DMS114 treated with DMSO at 0.1 percent for 48 hours (cell line): ENCODE results near the gene ACVR1.

Experiments used
- DNase-seq: peaks from one replicate; lab custom pipeline; 2025; ENCODE audit not compliant: unreplicated experiment; lab: John Stamatoyannopoulos, UW

The ACVR1 gene

GRCh38 chr2:157856187-157856515, 20.0 kb downstream of the ACVR1 start:
- no peak for DNase-seq

GRCh38 chr2:157853820-157854219, 22.3 kb downstream of the ACVR1 start:
- no peak for DNase-seq

- DNase-seq, result no peak
Observed at GRCh38 chr2:157853211-157853610, 22.9 kb downstream of the ACVR1 start.

GRCh38 chr2:157849591-157849990, 26.5 kb downstream of the ACVR1 start:
- no peak for DNase-seq

- no peak for DNase-seq
Observed at GRCh38 chr2:157848213-157848612, 27.9 kb downstream of the ACVR1 start.

GRCh38 chr2:157845081-157845480, 31.0 kb downstream of the ACVR1 start:
- DNase-seq, result no peak

- no peak for DNase-seq
Observed at GRCh38 chr2:157843935-157844334, 32.2 kb downstream of the ACVR1 start.

GRCh38 chr2:157843081-157843480, 33.0 kb downstream of the ACVR1 start:
- no peak for DNase-seq

GRCh38 chr2:157842106-157842879, 33.8 kb downstream of the ACVR1 start:
- no peak for DNase-seq

- DNase-seq, result no peak
Observed at GRCh38 chr2:157841485-157841884, 34.6 kb downstream of the ACVR1 start.

- no peak for DNase-seq
Observed at GRCh38 chr2:157840568-157841156, 35.5 kb downstream of the ACVR1 start.

- DNase-seq, result no peak
Observed at GRCh38 chr2:157839822-157840221, 36.3 kb downstream of the ACVR1 start.

- DNase-seq, result no peak
Observed at GRCh38 chr2:157839162-157839801, 36.8 kb downstream of the ACVR1 start.

GRCh38 chr2:157838442-157839161, 37.5 kb downstream of the ACVR1 start:
- DNase-seq, result no peak

GRCh38 chr2:157837851-157838441, 38.2 kb downstream of the ACVR1 start:
- no peak for DNase-seq

GRCh38 chr2:157836531-157836930, 39.6 kb downstream of the ACVR1 start:
- no peak for DNase-seq

- no peak for DNase-seq
Observed at GRCh38 chr2:157835425-157835824, 40.7 kb downstream of the ACVR1 start.

GRCh38 chr2:157835006-157835405, 41.1 kb downstream of the ACVR1 start:
- DNase-seq, result no peak

GRCh38 chr2:157833721-157834120, 42.4 kb downstream of the ACVR1 start:
- no peak for DNase-seq

- no peak for DNase-seq
Observed at GRCh38 chr2:157831573-157832315, 44.4 kb downstream of the ACVR1 start.
